ENCODE measurements around the gene TOR1AIP1.

DNA sequence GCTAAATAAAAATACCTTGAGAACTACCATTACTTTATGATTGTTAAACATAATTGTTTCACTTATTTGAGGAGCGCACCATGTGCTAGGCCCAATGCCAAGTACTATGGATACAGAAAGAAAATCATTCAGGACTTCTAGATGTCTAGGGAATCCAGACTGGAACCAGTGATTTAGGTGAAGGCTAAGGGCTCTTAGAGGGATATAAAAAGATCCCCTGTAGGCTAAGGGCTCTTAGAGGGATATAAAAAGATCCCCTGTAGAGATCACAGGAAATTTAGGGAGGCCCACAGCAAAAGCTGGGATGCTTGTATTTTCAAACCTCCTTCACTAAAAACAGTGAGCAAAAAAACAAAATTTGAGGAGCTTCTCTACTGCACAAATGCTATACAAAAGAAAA lies 11.2 kb upstream of the TOR1AIP1 start:
- TF ChIP-seq, protein P1, sequence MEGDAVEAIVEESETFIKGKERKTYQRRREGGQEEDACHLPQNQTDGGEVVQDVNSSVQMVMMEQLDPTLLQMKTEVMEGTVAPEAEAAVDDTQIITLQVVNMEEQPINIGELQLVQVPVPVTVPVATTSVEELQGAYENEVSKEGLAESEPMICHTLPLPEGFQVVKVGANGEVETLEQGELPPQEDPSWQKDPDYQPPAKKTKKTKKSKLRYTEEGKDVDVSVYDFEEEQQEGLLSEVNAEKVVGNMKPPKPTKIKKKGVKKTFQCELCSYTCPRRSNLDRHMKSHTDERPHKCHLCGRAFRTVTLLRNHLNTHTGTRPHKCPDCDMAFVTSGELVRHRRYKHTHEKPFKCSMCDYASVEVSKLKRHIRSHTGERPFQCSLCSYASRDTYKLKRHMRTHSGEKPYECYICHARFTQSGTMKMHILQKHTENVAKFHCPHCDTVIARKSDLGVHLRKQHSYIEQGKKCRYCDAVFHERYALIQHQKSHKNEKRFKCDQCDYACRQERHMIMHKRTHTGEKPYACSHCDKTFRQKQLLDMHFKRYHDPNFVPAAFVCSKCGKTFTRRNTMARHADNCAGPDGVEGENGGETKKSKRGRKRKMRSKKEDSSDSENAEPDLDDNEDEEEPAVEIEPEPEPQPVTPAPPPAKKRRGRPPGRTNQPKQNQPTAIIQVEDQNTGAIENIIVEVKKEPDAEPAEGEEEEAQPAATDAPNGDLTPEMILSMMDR (IDR thresholded peaks at IDR 0.05) = no peak
- TF ChIP-seq POLR2A (IDR thresholded peaks at IDR 0.05) = no peak
